AG20443 (cell line): Measurements from ENCODE around the gene SIPA1L3.

Experiments used
- DNase-seq: peaks from one replicate; pipeline ENCODE4 v3.0.0; 2012; ENCODE audit warnings: low spot score, mixed read lengths

The SIPA1L3 gene

GRCh38 chr19:37977992-37978391 is 71.0 kb downstream of the SIPA1L3 start:
- peak; percentile 18 for DNase-seq

GRCh38 chr19:37979547-37980082 is 72.6 kb downstream of the SIPA1L3 start:
- no peak for DNase-seq

GRCh38 chr19:37980419-37981170 is 73.6 kb downstream of the SIPA1L3 start:
- DNase-seq = no peak

GRCh38 chr19:37981785-37982475 is 74.9 kb downstream of the SIPA1L3 start:
- no peak for DNase-seq

GRCh38 chr19:37982655-37983054 is 75.6 kb downstream of the SIPA1L3 start:
- DNase-seq = no peak

GRCh38 chr19:37983153-37983552 is 76.1 kb downstream of the SIPA1L3 start:
- no peak for DNase-seq

DNA sequence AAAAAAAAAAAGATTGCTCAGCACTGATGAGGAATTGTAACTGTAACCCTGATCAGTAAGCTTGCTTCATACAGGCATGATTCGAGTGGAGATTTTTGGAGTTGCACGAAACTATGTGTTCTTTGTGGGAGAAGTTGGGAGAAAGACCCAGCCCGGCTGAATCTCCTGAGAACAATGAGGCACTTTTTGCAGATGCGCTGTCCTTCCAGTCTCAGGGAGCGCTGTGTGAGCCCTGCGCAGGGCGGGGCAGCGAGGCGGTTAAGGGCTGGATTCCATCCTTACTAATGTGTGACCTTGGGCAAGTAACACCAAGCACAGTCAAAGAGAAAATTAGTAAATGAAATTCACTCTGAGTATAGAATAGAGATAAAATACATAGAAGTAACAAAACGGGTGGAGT is 76.9 kb downstream of the SIPA1L3 start:
- DNase-seq = no peak

DNA sequence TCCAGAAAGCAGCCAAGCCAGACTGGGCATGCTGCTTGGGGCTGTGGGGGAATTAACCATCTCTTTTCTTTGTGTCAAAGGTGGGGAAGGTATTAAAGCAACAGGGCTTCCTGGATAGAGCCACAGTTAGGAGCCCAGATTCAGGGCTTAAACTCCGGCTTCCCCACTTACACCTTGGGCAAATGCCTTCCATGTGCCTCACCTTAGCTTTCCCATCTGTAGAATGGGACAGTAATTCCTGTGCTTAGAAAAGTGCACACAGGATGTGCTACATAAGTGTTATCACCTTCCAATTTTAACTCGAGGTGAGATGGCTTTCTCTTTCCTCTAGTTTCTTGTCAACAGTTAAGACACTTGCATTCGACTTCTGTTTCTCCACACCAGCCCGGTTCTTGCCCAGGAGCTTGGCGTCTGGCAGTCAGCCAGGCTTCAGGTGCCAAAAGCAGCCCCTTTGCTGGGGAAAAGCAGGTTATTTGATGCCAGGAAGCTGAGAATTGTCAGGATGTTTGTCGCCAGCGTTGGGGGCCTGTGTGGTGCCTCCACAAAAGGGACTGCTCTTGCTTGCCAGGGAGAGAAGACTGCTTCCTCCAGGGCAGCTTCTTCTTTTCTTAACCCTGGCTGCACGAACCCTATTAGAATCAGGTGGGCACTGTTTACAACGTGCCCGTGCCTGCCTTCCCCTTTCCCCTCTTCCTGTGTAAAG is 79.2 kb downstream of the SIPA1L3 start:
- DNase-seq = no peak

GRCh38 chr19:37987356-37988332 is 80.6 kb downstream of the SIPA1L3 start:
- DNase-seq = no peak

- no peak for DNase-seq
Observed at GRCh38 chr19:37988758-37989635, 82.0 kb downstream of the SIPA1L3 start.

GRCh38 chr19:37989855-37990254 is 82.8 kb downstream of the SIPA1L3 start:
- DNase-seq = no peak

DNA sequence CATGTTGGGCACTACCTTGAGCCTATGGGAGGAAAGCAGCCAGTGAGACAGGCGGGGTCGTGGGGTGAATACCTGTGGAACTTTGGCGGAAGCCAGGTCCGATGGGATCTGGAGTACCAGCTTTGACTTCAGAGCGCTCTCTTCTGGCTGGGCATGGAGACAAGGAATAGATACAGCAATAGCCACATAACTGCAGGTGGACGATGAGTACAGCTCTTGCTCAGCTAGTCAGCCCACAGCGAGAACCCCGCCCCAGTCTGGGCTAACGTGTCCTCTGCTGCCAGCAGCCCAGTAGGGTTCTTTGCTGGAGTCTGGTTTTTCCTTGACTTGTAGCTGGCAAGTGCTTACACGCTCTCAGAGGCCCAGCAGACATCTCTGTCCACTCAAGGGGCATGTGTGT is 83.4 kb downstream of the SIPA1L3 start:
- no peak for DNase-seq

DNA sequence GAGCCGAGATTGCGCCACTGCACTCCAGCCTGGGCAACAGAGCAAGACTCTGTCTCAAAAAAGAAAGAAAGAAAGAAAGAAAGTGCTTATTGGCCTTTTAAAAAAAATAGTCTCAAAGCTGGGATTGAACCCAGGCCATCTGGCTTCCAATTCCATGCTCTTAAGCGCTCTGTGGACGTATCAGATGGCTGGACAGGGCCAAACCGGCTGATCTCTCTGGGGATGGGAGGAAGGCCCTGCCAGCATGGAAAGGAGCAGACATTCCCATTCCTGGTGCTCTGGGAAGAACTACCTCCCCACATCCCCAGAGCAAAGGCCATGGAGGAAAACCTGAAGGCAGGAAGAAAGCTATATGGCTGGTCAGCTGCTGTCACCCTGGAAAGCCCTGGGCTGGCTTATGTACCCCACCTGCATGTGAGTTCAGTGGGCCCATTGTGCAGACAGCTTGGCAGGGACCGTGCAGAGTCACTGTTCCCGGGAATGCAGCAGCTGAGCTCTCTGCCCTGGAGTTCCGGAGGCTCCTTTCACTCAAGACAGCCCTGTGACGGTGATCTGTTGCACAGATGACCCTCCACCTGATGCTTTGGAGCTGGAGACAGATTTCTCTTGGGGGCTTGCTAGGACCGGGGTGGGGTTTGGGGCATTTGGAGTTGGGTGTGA is 84.3 kb downstream of the SIPA1L3 start:
- no peak for DNase-seq

DNA sequence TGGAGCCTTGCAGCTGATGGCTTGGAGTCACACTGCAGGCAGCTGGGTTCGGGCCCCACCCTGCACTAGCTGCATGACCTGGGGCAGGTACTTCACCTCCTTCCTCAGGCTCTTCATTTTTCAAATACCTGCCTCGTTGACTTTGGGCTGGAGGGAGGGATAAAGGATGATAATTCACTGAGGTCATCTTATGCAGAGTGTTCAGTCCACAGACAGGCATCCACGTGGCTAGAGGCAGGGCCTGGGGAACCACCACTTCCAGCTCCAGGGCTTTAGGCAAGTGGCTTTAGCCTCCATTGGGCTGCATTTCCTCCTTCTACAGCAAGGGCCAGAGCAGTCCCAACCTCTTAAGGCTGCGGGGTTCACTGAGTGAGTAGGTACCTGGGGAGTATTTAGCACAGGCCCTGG is 84.8 kb downstream of the SIPA1L3 start:
- DNase-seq = no peak

DNA sequence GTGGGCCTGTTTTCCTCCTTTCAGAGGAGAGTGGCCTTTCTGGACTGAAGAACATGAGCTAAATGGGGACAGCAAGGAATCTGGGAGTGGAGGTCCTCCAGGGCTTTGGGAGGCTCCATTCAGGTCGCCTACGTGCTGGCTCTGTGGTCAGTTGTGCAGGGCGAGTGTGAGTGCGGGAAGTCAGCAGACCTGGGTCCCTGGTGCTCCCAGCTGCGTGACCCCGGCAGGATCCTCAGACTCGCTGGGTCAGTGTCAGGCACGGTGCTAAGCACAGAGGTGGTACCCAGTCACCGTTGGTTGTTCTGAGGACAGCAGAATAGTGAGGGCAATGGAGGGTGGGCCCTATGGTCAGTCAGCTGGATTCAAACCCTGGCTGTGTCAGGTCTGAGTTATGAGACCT is 85.8 kb downstream of the SIPA1L3 start:
- DNase-seq = no peak

- no peak for DNase-seq
Observed at GRCh38 chr19:37994823-37995130, 87.8 kb downstream of the SIPA1L3 start.

- no peak for DNase-seq
Observed at GRCh38 chr19:37995346-37995745, 88.3 kb downstream of the SIPA1L3 start.

GRCh38 chr19:37997911-37998344 is 90.9 kb downstream of the SIPA1L3 start:
- peak; percentile 79 for DNase-seq

DNA sequence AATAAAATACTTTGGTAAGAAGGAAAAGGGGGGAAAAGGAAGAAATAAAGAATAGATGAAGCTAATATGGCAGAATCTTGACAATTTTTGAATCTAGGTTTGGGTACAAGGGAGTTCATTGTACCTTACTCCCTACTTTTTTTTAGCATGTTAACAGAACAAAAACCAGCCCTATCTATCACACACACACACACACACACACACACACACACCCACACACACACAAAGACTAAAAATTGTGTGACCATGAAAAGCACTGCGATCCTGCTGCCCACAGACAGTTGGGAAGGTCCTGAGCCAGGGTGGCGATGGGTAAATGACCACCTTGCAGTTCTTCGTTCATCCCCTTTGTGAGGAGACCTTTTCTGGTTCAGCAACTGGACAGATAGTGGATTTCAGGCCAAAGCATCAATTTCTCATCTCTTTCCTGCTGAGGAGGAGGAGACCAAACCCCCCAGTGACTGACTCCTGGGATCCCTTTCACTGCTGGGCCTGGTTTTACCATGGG is 91.8 kb downstream of the SIPA1L3 start:
- DNase-seq = no peak
